T-helper 22 cell (primary cell): ENCODE data around the gene LIN54.
A peak's percentile ranks its signal among the peaks of the same experiment; 100 is the strongest.

Experiments
- DNase-seq: peaks from one replicate; pipeline ENCODE4 v3.0.0-alpha.2; 2020; ENCODE audit warnings: low read depth

The LIN54 gene

GRCh38 chr4:82890901-82891706 lies 119.5 kb downstream of the LIN54 start, which contains the start of gene SEC31A:
Gene SEC31A (minus strand): TSS chr4:82891153. CDS start chr4:82881936, 9,217 bp downstream.
- DNase-seq = peak; percentile 94

GRCh38 chr4:82890528-82890900 lies 120.1 kb downstream of the LIN54 start:
- no peak for DNase-seq

GRCh38 chr4:82889287-82889686 lies 121.3 kb downstream of the LIN54 start:
- DNase-seq = no peak

GRCh38 chr4:82886147-82886942 lies 124.3 kb downstream of the LIN54 start:
- no peak for DNase-seq

DNA sequence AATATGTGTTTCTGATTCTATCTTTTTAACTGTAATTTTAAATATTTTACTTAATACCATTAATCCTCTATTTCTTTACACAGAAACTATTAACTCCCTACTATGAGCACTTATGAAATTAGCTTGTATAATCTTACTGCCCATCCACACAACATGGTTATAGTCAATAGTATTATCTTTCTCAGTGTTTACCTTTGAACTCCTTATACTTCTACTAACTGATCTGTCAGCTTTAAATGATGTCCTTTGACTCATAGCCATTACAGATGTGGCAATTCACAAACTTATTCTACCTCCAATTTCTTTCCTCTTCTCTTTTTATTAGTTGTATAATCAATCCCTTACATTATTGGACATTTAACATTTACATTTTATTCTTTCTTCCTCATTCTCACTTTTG lies 125.2 kb downstream of the LIN54 start:
- no peak for DNase-seq
